Activated T-cell treated with anti-CD3 and anti-CD28 coated beads for 24 hours (primary cell): ENCODE data around the gene BCORL1.
A peak's percentile ranks its signal among the peaks of the same experiment; 100 is the strongest.

Experiments
- DNase-seq: peaks from one replicate; pipeline ENCODE4 v3.0.0-alpha.2; 2020; ENCODE audit warnings: low read depth

BCORL1 gene

GRCh38 chrX:130071611-130072344 lies 89.3 kb downstream of the BCORL1 start:
- no peak for DNase-seq

GRCh38 chrX:130072345-130072740 lies 89.9 kb downstream of the BCORL1 start:
- no peak for DNase-seq

- no peak for DNase-seq
Measured at GRCh38 chrX:130075777-130076176, 93.3 kb downstream of the BCORL1 start.

GRCh38 chrX:130079824-130080406 lies 97.5 kb downstream of the BCORL1 start:
- DNase-seq, result no peak

- no peak for DNase-seq
Measured at GRCh38 chrX:130080791-130081367, 98.4 kb downstream of the BCORL1 start.

GRCh38 chrX:130081421-130082045 lies 99.1 kb downstream of the BCORL1 start:
- DNase-seq, result no peak

GRCh38 chrX:130082244-130083106 lies 100.0 kb downstream of the BCORL1 start:
- peak; percentile 62 for DNase-seq

GRCh38 chrX:130083107-130083490 lies 100.7 kb downstream of the BCORL1 start:
- no peak for DNase-seq

GRCh38 chrX:130083656-130084382 lies 101.4 kb downstream of the BCORL1 start:
- DNase-seq, result no peak

GRCh38 chrX:130084631-130085237 lies 102.3 kb downstream of the BCORL1 start:
- no peak for DNase-seq

- DNase-seq, result no peak
Measured at GRCh38 chrX:130085551-130086446, 103.4 kb downstream of the BCORL1 start.

- DNase-seq, result peak; percentile 41
Measured at GRCh38 chrX:130086447-130087206, 104.2 kb downstream of the BCORL1 start.

GRCh38 chrX:130090364-130090763 lies 107.9 kb downstream of the BCORL1 start:
- DNase-seq, result no peak

GRCh38 chrX:130091980-130092522 lies 109.6 kb downstream of the BCORL1 start:
- DNase-seq, result peak; percentile 67

GRCh38 chrX:130093271-130093670 lies 110.8 kb downstream of the BCORL1 start:
- DNase-seq, result no peak

GRCh38 chrX:130094696-130095095 lies 112.3 kb downstream of the BCORL1 start:
- no peak for DNase-seq

GRCh38 chrX:130095249-130096030 lies 113.0 kb downstream of the BCORL1 start:
- DNase-seq, result no peak
